Ishikawa (cell line): Measurements from ENCODE around the gene C16orf46.

ENCODE experiments used
- CREB1 ChIP-seq: IDR thresholded peaks from 2 replicates; pipeline ENCODE4 v1.6.1; 2012; ENCODE audit warnings: low read depth
- EP300 ChIP-seq: IDR thresholded peaks from 2 replicates; pipeline ENCODE4 v1.6.1; 2012; ENCODE audit warnings: borderline replicate concordance
- NFIC ChIP-seq: IDR thresholded peaks from 2 replicates; pipeline ENCODE4 v1.6.1; 2012
- REST ChIP-seq: IDR thresholded peaks from 2 replicates; pipeline ENCODE4 v1.6.1; 2012; ENCODE audit warnings: low read depth, mild to moderate bottlenecking
- TAF1 ChIP-seq: IDR thresholded peaks from 2 replicates; pipeline ENCODE4 v1.6.1; 2012; ENCODE audit warnings: low read depth, mild to moderate bottlenecking
- TCF12 ChIP-seq: IDR thresholded peaks from 2 replicates; pipeline ENCODE4 v1.6.1; 2012; ENCODE audit warnings: low read depth
- TEAD4 ChIP-seq: IDR thresholded peaks from 2 replicates; pipeline ENCODE4 v1.6.1; 2012
- ZBTB7A ChIP-seq: IDR thresholded peaks from 2 replicates; pipeline ENCODE4 v1.6.1; 2012; ENCODE audit warnings: low read depth
- TF ChIP-seq, protein P1 (sequence below): IDR thresholded peaks from 2 replicates; pipeline ENCODE4 v1.6.1; 2012

DNA sequence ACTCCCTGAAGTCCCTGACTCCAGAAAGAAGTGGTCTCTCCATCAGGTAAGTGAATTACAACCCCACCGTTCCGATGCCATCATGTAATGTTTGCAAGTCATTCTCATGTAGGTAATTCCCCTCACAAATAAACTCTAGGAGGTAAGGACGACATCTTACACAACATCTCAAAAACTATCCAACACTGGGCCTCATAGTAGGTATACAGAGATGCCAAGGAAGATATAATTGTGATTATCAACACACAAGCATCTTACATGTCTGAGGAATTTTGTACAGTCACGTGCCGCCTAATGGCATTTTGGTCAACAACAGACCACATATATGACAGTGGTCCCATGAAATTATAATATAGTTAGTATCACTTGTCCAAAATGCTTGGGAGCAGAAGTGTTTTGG lies 11.8 kb upstream of the C16orf46 start:
- no peak for TF ChIP-seq NFIC
- TF ChIP-seq TCF12, result no peak
- no peak for TF ChIP-seq ZBTB7A
- no peak for TF ChIP-seq CREB1
- no peak for TF ChIP-seq REST
- no peak for TF ChIP-seq TEAD4
- TF ChIP-seq, protein P1, sequence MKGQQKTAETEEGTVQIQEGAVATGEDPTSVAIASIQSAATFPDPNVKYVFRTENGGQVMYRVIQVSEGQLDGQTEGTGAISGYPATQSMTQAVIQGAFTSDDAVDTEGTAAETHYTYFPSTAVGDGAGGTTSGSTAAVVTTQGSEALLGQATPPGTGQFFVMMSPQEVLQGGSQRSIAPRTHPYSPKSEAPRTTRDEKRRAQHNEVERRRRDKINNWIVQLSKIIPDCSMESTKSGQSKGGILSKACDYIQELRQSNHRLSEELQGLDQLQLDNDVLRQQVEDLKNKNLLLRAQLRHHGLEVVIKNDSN, result no peak
- no peak for TF ChIP-seq TAF1
- no peak for TF ChIP-seq EP300
